ENCODE results near the gene DLEC1.

DNA sequence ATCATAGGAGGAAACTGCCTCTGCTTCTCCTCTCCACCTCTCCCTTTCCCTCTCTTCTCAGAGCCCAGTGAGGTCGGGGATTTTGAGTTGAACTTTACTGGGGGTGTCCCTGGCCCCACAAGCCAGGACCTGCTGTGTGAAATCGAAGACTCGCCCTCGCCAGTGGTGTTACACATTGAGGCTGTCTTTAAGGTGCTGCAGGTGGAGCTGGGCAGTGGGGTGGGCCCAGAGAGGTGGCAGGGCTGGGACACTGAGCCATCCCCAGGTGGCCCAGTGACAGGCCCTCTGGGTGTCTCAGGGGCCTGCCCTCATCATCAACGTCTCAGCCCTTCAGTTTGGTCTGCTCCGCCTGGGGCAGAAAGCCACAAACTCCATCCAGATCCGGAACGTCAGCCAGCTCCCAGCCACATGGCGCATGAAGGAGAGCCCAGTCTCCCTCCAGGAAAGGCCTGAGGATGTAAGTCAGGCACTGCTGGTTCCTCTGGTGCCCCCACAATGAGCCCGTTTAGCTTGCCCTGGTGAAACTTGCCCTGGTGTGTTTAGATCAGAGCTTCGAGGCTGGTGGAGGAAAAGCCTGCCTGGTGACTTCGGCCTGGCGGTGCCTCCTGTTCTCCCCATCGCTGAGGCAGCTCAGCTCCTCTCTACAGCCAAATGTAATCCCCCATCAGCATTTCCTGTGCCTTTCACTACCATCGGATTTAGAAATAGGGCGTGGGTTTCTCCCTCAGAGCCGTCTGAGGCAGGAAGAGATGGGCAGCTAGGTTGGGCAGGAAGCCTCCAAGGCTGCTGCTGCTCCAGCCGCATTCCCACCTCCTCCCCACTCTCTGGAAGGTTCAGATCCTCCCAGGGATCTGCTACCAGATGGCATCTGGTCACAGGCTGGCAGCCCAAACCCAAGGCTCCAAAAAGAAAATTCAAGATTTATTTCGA, 58.7 kb downstream of the DLEC1 start:
- TF ChIP-seq, protein P1, sequence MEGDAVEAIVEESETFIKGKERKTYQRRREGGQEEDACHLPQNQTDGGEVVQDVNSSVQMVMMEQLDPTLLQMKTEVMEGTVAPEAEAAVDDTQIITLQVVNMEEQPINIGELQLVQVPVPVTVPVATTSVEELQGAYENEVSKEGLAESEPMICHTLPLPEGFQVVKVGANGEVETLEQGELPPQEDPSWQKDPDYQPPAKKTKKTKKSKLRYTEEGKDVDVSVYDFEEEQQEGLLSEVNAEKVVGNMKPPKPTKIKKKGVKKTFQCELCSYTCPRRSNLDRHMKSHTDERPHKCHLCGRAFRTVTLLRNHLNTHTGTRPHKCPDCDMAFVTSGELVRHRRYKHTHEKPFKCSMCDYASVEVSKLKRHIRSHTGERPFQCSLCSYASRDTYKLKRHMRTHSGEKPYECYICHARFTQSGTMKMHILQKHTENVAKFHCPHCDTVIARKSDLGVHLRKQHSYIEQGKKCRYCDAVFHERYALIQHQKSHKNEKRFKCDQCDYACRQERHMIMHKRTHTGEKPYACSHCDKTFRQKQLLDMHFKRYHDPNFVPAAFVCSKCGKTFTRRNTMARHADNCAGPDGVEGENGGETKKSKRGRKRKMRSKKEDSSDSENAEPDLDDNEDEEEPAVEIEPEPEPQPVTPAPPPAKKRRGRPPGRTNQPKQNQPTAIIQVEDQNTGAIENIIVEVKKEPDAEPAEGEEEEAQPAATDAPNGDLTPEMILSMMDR (IDR thresholded peaks at IDR 0.05; ENCODE audit: borderline replicate concordance, extremely low read depth, low read length, poor library complexity, severe bottlenecking) = no peak
- TF ChIP-seq EZH2 (IDR thresholded peaks at IDR 0.05; ENCODE audit: borderline replicate concordance, low read depth, low read length, severe bottlenecking) = no peak
